Fibroblast of lung (primary cell): ENCODE results near the gene FAM161B. TPM values are rescaled to one million over a fixed set of nuclear protein-coding genes. Genes with fewer than 3 reads are reported as not detected.

Experiments used
- DNase-seq, 2 donors: peaks; one replicate each; pipeline versions ENCODE4 v3.0.0 to v3.0.0-alpha.2; 2010; ENCODE audit warnings: low read depth in 2 of 2
- H2AFZ ChIP-seq: 2 replicates; pipeline ENCODE4 v1.5.1; 2012; ENCODE audit warnings: low read length, control low read depth, inconsistent platforms
- H3K27ac ChIP-seq: 2 replicates; pipeline ENCODE4 v1.5.1; 2011; ENCODE audit warnings: low read length, control low read depth; ENCODE audit not compliant: insufficient read depth
- H3K27me3 ChIP-seq: 2 replicates; pipeline ENCODE4 v1.5.1; 2011; ENCODE audit warnings: mild to moderate bottlenecking, low read length; ENCODE audit not compliant: control insufficient read depth, insufficient read depth
- H3K36me3 ChIP-seq: 2 replicates; pipeline ENCODE4 v1.5.1; 2011; ENCODE audit warnings: low read length; ENCODE audit not compliant: control insufficient read depth, insufficient read depth
- H3K4me1 ChIP-seq: 2 replicates; pipeline ENCODE4 v1.5.1; 2011; ENCODE audit warnings: low read length; ENCODE audit not compliant: control insufficient read depth, insufficient read depth; ENCODE audit errors: extremely low read depth
- H3K4me2 ChIP-seq: 2 replicates; pipeline ENCODE4 v1.5.1; 2011; ENCODE audit warnings: low read length, control low read depth; ENCODE audit not compliant: insufficient read depth; ENCODE audit errors: extremely low read depth
- H3K4me3 ChIP-seq, 4 experiments: fragments of 200-600 bp in 1 of 4; sonication (generic) in 1 of 4; replicated peaks in 1 of 4; 2 replicates each; pipeline ENCODE4 v1.5.1; 2011 to 2016; ENCODE audit warnings: low read length in 4 of 4, low read depth in 3 of 4, mild to moderate bottlenecking in 3 of 4, control low read depth in 2 of 4, inconsistent platforms in 1 of 4, mixed read lengths in 1 of 4; ENCODE audit not compliant: insufficient read depth in 1 of 4; ENCODE audit errors: control extremely low read depth in 1 of 4
- H3K79me2 ChIP-seq: 2 replicates; pipeline ENCODE4 v1.5.1; 2012; ENCODE audit warnings: mild to moderate bottlenecking, low read length, inconsistent platforms; ENCODE audit not compliant: control insufficient read depth, insufficient read depth
- H3K9ac ChIP-seq: 2 replicates; pipeline ENCODE4 v1.5.1; 2011; ENCODE audit warnings: mild to moderate bottlenecking, low read length, control low read depth; ENCODE audit not compliant: insufficient read depth
- H3K9me3 ChIP-seq: 2 replicates; pipeline ENCODE4 v1.5.1; 2012; ENCODE audit warnings: low read depth, low read length; ENCODE audit not compliant: control insufficient read depth, insufficient read depth
- H4K20me1 ChIP-seq: 2 replicates; pipeline ENCODE4 v1.5.1; 2011; ENCODE audit warnings: low read length; ENCODE audit not compliant: control insufficient read depth, insufficient read depth; ENCODE audit errors: extremely low read depth
- EZH2 ChIP-seq: IDR thresholded peaks from 2 replicates; pipeline ENCODE4 v1.5.1; 2012; ENCODE audit warnings: low read length, control low read depth, mild to moderate bottlenecking; ENCODE audit errors: missing control alignments
- polyA plus RNA-seq, 2 donors: library from polyadenylated mRNA; depleted of rRNA in 1 of 2; stranded (reverse) in 1 of 2; unstranded in 1 of 2; fragments of >200 nt; gene quantifications; 2 replicates each; pipeline ENCODE4 v1.2.1, GENCODE V29; 2011 to 2012; ENCODE audit warnings: missing spikeins in 1 of 2
- total RNA-seq: library from RNA; depleted of rRNA; stranded (reverse); fragments of >200 nt; gene quantifications from 2 replicates; pipeline ENCODE4 v1.2.1, GENCODE V29; 2014
- TF ChIP-seq, protein P1 (sequence below), 2 donors: IDR thresholded peaks in 1 of 2; conservative IDR thresholded peaks in 1 of 2; 1 replicate in 1 of 2; 2 replicates in 1 of 2; pipeline ENCODE4 v1.5.1; 2011 to 2012; ENCODE audit warnings: low read length in 2 of 2, control low read depth in 1 of 2, inconsistent platforms in 1 of 2, low read depth in 1 of 2, mild to moderate bottlenecking in 1 of 2

The FAM161B gene
- total and polyA plus RNA-seq, 2 donors (not counting 1 experiment from before 2014, with no cell fraction given) = 3.7 to 5.3 TPM

DNA sequence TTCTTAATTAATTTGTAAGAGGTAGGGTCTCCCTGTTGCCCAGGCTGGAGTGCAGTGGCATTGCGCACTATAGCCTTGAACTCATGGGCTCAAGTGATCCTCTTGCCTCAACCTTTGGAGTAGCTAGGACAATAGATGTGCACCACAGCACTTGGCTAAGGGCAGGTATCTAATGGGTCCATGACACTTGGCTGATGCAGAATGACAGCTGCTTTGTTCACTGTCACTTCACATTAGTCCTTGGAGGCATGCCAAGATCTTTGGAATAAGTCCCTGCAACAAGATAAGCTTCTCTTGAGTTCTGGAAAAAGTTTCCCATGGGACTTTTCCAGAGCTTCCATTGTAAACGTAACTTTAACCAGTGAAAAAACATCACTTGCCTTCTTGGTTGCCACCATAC is 23.6 kb upstream of the FAM161B start:
- Histone ChIP-seq H4K20me1 (no peaks in the 10 kb centered on the region), H3K4me2 (no peak overlapping the region), H3K9ac (no peak overlapping the region), H3K9me3 (no peaks in the 10 kb centered on the region), H3K79me2 (no peaks in the 10 kb centered on the region), H3K4me3 (no peak overlapping the region), H3K27me3 (no peaks in the 10 kb centered on the region), H3K36me3 (peaks cover 2% of the 10 kb centered on the region), H3K4me1 (no peaks in the 10 kb centered on the region), H2AFZ (no peak overlapping the region), H3K27ac (no peak overlapping the region)
- TF ChIP-seq, protein P1, sequence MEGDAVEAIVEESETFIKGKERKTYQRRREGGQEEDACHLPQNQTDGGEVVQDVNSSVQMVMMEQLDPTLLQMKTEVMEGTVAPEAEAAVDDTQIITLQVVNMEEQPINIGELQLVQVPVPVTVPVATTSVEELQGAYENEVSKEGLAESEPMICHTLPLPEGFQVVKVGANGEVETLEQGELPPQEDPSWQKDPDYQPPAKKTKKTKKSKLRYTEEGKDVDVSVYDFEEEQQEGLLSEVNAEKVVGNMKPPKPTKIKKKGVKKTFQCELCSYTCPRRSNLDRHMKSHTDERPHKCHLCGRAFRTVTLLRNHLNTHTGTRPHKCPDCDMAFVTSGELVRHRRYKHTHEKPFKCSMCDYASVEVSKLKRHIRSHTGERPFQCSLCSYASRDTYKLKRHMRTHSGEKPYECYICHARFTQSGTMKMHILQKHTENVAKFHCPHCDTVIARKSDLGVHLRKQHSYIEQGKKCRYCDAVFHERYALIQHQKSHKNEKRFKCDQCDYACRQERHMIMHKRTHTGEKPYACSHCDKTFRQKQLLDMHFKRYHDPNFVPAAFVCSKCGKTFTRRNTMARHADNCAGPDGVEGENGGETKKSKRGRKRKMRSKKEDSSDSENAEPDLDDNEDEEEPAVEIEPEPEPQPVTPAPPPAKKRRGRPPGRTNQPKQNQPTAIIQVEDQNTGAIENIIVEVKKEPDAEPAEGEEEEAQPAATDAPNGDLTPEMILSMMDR (conservative IDR thresholded peaks at IDR 0.05 in 1 of 2, IDR thresholded peaks at IDR 0.05 in 1 of 2; ENCODE audit: low read depth in 1 of 2, low read length in 2 of 2) = no peak
- no peak for TF ChIP-seq EZH2
- DNase-seq = no peak

DNA sequence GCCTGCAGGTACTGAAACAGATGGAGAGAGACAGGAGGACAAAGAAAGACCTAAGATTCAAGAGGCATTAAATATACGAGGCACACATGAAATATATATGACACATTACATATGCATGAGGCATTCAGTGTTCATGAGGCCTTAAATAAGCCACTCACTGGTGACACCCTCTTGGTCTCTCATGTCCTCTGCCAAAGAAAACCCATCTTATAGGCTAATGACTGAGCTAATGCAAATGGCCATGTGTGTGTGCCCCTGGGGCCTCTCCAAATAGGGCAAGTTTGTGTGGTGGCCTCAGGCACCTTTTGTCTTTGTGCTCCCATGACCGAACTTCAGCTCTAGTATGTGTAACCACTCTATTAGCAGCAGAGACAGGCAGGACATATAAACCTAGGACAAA is 19.0 kb upstream of the FAM161B start:
- Histone ChIP-seq H4K20me1 (no peaks in the 10 kb centered on the region), H3K27me3 (no peaks in the 10 kb centered on the region), H2AFZ (no peak overlapping the region), H3K4me3 (no peak overlapping the region), H3K27ac (no peak overlapping the region), H3K4me2 (no peak overlapping the region), H3K9ac (no peak overlapping the region), H3K9me3 (no peaks in the 10 kb centered on the region), H3K4me1 (no peaks in the 10 kb centered on the region), H3K79me2 (no peaks in the 10 kb centered on the region), H3K36me3 (peaks cover 2% of the 10 kb centered on the region)
- DNase-seq = no peak
- TF ChIP-seq, protein P1 (conservative IDR thresholded peaks at IDR 0.05 in 1 of 2, IDR thresholded peaks at IDR 0.05 in 1 of 2; ENCODE audit: low read depth in 1 of 2, low read length in 2 of 2) = no peak
- TF ChIP-seq EZH2 = no peak

DNA sequence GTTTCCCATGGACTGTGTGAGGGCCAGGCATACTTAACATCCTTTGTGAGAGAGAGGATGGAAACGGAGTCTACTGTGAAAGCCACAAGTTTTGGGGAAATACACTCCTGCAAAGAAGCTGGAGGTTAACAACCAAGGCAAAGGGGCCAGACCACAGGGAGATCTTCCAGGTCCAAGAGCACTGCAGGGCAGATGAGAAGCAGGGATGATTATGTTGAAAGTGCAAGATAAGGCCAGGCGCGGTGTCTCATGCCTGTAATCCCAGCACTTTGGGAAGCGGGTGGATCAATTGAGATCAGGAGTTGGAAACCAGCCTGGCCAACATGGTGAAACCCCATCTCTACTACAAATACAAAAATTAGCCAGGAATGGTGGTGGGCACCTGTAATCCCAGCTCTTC is 15.3 kb upstream of the FAM161B start:
- peaks cover 10% of the 10 kb centered on the region for H3K36me3 ChIP-seq
- no peaks in the 10 kb centered on the region for H4K20me1 ChIP-seq
- H3K27ac ChIP-seq = no peak overlapping the region
- H3K4me1 ChIP-seq = no peaks in the 10 kb centered on the region
- no peak for DNase-seq
- no peaks in the 10 kb centered on the region for H3K79me2 ChIP-seq
- H3K9ac ChIP-seq = no peak overlapping the region
- H3K4me2 ChIP-seq = no peak overlapping the region
- H2AFZ ChIP-seq = no peak overlapping the region
- no peak for TF ChIP-seq EZH2
- TF ChIP-seq, protein P1 (conservative IDR thresholded peaks at IDR 0.05 in 1 of 2, IDR thresholded peaks at IDR 0.05 in 1 of 2; ENCODE audit: low read depth in 1 of 2, low read length in 2 of 2) = no peak
- H3K9me3 ChIP-seq = no peaks in the 10 kb centered on the region
- H3K27me3 ChIP-seq = no peaks in the 10 kb centered on the region
- no peak overlapping the region for H3K4me3 ChIP-seq
